ENCODE measurements around the gene NFIX. TPM values are rescaled to one million over a fixed set of nuclear protein-coding genes. Genes with fewer than 3 reads are reported as not detected.

The NFIX gene
- total RNA-seq, 4 donors from 2014 or later, result 39.8 to 55.8 (median 48.2) TPM

DNA sequence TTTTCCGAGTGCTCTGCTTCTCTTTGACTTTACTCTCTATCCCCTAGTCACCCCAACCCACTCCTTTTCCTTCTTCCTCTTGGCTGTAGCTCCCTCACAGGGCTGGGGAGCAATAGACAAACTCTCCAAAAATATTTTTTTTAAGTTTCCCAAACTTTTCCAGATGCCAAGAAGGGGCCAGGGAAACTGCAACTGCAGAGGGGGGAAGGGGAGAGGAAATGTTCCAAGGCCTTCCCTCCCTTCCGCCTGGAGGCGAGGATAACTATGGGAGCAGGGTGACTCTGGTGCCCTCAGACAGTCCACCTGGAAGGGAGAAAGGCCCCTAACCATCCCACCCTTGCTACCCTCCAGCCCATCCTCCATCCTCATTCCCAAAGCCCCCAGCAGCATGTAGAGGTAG is 58.0 kb downstream of the NFIX start:
- TF ChIP-seq, protein P1, sequence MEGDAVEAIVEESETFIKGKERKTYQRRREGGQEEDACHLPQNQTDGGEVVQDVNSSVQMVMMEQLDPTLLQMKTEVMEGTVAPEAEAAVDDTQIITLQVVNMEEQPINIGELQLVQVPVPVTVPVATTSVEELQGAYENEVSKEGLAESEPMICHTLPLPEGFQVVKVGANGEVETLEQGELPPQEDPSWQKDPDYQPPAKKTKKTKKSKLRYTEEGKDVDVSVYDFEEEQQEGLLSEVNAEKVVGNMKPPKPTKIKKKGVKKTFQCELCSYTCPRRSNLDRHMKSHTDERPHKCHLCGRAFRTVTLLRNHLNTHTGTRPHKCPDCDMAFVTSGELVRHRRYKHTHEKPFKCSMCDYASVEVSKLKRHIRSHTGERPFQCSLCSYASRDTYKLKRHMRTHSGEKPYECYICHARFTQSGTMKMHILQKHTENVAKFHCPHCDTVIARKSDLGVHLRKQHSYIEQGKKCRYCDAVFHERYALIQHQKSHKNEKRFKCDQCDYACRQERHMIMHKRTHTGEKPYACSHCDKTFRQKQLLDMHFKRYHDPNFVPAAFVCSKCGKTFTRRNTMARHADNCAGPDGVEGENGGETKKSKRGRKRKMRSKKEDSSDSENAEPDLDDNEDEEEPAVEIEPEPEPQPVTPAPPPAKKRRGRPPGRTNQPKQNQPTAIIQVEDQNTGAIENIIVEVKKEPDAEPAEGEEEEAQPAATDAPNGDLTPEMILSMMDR (IDR thresholded peaks at IDR 0.05), result no peak
- no peak for TF ChIP-seq EP300 (IDR thresholded peaks at IDR 0.05)
- no peak for TF ChIP-seq POLR2A (IDR thresholded peaks at IDR 0.05)
- DNase-seq (ENCODE audit: low spot score in 2 of 2), result no peak
- no peaks in the 10 kb centered on the region for H3K36me3 ChIP-seq
- H3K4me1 ChIP-seq, result peaks cover 26 to 92% (median 78%) of the 10 kb centered on the region in 4 donors
- no peaks in the 10 kb centered on the region for H3K27me3 ChIP-seq
- H3K9me3 ChIP-seq, result no peaks in the 10 kb centered on the region
- WGBS, 2 donors, result 20 to 24% methylated on average over 3 of the region's 3 CpGs
- H3K27ac ChIP-seq, result peak overlapping the region; percentile 93 to 100 (median 96)
- H3K4me3 ChIP-seq, result no peak overlapping the region

DNA sequence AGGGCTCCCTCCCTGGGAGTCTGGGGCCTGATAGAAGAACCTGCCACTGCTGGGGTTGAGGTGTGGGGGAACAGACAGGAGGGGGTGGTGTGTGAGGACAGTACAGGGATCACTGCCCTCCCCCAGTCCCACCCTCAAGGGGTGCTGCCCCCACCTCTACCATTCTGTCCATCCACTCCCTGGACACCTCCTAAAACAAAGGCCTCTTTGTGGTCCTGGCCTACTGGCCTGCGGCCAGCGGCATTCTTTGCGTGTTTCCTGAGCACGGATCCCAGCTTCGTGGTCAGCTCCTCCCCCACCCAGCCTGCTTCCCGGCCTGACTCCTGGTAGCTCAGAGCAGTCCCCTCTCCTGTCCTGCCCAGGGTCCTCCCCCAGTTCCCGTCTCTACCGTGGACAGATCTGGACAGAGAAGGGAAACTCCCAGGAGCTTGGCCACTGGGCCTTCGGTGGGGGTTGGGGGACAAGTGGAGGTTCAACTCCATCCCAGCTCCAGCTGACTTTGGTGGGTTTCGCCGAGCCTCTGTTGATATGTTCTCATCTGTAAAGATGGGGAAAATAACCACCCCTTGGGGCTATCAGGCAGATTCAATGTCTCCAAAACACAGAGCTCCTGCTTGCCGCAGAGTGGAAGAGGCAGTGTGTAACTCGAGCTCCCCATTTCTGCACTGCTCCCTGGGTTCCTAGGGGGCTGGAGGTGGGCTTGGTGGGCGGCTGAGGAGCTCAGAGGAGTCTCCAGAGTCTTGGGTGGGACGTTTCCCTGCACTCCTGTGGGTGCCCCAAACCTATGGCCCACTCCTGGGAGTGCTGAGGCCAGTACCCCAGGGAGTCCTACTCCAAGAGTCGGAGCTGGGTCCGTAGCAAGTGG is 58.7 kb downstream of the NFIX start:
- Histone ChIP-seq H3K27me3 (no peaks in the 10 kb centered on the region), H3K9me3 (no peaks in the 10 kb centered on the region), H3K4me1 (peaks cover 26 to 97% (median 86%) of the 10 kb centered on the region in 4 donors), H3K36me3 (no peaks in the 10 kb centered on the region), H3K27ac (peak overlapping the region; percentile 93 to 100 (median 96)), H3K4me3 (peak overlapping the region in 1 of 4 donors; percentile 13)
- TF ChIP-seq, protein P1 (IDR thresholded peaks at IDR 0.05), result no peak
- peak in 1 of 2 donors; percentile 13 for TF ChIP-seq POLR2A (IDR thresholded peaks at IDR 0.05)
- peak in 1 of 2 donors; percentile 48 for TF ChIP-seq EP300 (IDR thresholded peaks at IDR 0.05)
- peak; percentile 82 to 83 for DNase-seq (ENCODE audit: low spot score in 2 of 2)
- WGBS, 2 donors, result 15 to 28% methylated on average over 15 to 17 of the region's 17 CpGs

DNA sequence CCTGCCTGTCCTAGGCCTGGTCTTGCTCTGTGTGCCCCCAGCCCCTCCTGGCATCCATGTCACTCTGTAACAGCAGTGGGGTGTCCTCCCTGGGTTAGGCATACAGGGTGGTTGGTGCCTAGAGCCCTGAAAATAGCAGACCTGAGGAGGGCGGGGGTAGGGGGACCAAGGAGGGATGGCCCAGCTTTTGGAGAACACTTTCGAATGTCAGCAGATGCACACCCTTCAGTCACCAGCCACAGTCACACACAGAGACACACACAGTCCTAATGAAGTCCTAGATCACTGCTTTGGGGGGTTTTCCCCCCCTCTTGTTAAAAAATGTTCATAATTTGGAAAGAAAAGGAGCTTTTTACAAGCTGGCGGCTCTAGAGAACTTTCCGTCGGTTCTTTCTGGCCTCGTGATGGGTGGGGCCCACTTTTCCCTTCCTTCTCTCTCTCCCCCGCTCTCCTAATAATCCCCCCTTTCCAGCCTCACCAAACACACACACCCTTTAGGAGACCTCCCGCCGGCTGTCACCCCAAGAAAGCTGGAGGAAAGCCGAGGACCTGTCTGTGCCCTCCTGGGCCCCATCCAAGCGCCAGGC is 59.4 kb downstream of the NFIX start:
- DNase-seq (ENCODE audit: low spot score in 2 of 2), result peak; percentile 52 to 69
- Histone ChIP-seq H3K27me3 (no peaks in the 10 kb centered on the region), H3K4me3 (peak overlapping the region in 1 of 4 donors; percentile 34), H3K27ac (peak overlapping the region; percentile 93 to 100 (median 96)), H3K36me3 (no peaks in the 10 kb centered on the region), H3K9me3 (no peaks in the 10 kb centered on the region), H3K4me1 (peaks cover 26 to 100% (median 91%) of the 10 kb centered on the region in 4 donors)
- TF ChIP-seq, protein P1 (IDR thresholded peaks at IDR 0.05), result no peak
- TF ChIP-seq EP300 (IDR thresholded peaks at IDR 0.05), result no peak
- TF ChIP-seq POLR2A (IDR thresholded peaks at IDR 0.05), result no peak
- 8 to 16% methylated on average over 11 of the region's 11 CpGs for WGBS, 2 donors

DNA sequence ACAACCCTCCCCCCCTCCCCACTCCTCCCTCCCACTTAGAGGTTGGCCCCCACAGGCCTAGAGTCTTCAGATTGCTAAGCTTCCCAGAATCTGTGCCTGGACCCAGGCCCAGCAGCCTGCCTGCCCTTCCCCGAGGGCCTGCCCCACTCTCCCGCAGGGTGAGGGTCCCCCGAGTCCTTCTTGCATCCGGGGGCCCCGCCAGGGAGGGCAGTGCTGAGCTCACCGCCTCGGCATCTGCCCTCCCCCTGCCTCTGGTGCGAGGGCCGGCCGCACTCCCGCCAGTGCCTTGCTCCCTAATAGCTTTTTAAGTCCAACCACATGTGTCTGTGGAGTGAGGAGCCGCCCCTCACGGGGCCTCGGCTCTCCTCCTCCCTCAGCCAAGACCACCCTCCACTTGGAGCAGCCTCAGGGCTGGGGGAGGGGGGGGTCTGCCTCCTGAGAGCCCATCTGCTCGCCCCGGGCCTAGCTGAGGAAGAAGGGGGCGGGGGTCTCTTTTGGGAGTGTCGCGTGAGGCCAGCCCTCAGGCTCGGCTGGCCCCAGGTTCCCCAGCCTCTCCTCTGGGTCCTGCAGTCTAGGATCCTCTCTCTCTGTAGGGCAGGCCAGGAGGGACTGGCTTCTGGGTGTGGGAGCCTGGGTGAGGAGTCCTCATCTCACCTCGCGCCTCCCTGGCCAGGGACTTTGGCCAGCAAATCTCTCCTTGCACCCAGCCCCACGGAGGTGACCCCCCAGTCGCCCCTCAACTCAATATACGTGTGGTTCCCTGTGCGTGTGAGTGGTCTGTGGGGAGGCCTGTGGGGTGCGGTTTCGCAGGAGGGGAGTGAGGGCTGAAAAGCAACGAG is 60.2 kb downstream of the NFIX start:
- H3K36me3 ChIP-seq, result no peaks in the 10 kb centered on the region
- no peaks in the 10 kb centered on the region for H3K27me3 ChIP-seq
- H3K27ac ChIP-seq, result peak overlapping the region; percentile 93 to 100 (median 96)
- 28 to 36% methylated on average over 13 to 24 of the region's 29 CpGs for WGBS, 2 donors
- peaks cover 26 to 100% (median 95%) of the 10 kb centered on the region in 4 donors for H3K4me1 ChIP-seq
- TF ChIP-seq POLR2A (IDR thresholded peaks at IDR 0.05) (no peak), EP300 (IDR thresholded peaks at IDR 0.05) (peak in 1 of 2 donors; percentile 90)
- TF ChIP-seq, protein P1 (IDR thresholded peaks at IDR 0.05), result peak in 3 of 5 experiments; percentile 12 to 47 (median 27)
- peak overlapping the region in 2 of 4 donors; percentile 19 to 34 for H3K4me3 ChIP-seq
- no peaks in the 10 kb centered on the region for H3K9me3 ChIP-seq
- peak; percentile 73 to 83 for DNase-seq (ENCODE audit: low spot score in 2 of 2)

All from tibial nerve (tissue), 4 donors.